Rectal smooth muscle tissue (tissue), 1 donor: ENCODE data around the gene SPDYE2B.
A peak's percentile ranks its signal among the peaks of the same experiment; 100 is the strongest.
"Not testable (repeated sequence)": the region's sequence is repeated elsewhere in the genome, so short reads cannot be mapped to it uniquely, and the experiment has no call there.

ENCODE experiments used
- H3K27ac ChIP-seq: one replicate; pipeline ENCODE4 v1.7.0; 2013; ENCODE audit warnings: low read depth, low read length, inconsistent platforms
- H3K27me3 ChIP-seq: one replicate; pipeline ENCODE4 v1.7.0; 2013; ENCODE audit warnings: low read length; ENCODE audit not compliant: control insufficient read depth, insufficient read depth
- H3K36me3 ChIP-seq: one replicate; pipeline ENCODE4 v1.7.0; 2013; ENCODE audit warnings: low read length; ENCODE audit not compliant: control insufficient read depth, insufficient read depth
- H3K4me1 ChIP-seq: one replicate; pipeline ENCODE4 v1.7.0; 2013; ENCODE audit warnings: low read length; ENCODE audit not compliant: control insufficient read depth, insufficient read depth
- H3K4me3 ChIP-seq: one replicate; pipeline ENCODE4 v1.7.0; 2013; ENCODE audit warnings: low read length
- H3K9ac ChIP-seq: one replicate; pipeline ENCODE4 v1.7.0; 2013; ENCODE audit warnings: low read length

SPDYE2B gene, protein sequence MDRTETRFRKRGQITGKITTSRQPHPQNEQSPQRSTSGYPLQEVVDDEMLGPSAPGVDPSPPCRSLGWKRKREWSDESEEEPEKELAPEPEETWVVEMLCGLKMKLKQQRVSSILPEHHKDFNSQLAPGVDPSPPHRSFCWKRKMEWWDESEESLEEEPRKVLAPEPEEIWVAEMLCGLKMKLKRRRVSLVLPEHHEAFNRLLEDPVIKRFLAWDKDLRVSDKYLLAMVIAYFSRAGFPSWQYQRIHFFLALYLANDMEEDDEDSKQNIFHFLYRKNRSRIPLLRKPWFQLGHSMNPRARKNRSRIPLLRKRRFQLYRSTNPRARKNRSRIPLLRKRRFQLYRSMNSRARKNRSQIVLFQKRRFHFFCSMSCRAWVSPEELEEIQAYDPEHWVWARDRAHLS

DNA sequence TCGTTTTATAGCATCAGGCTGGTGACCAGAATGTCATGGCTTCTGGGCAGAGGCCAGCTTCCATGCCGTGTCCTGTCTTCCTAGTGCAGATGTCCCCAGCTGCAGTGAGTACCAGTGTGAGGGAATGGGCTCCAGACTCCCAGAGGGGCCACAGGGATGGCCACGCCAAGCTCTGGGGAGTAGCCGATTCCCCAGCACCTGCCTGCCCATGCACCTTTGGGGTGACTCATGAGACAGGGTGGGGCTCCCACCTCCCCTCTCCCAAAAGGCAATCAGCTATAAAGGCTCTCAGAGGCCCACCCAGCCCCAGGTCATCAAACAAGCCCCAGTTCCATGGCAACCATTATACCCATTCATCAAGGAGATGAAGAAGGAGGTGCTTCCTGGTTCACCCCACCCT, at the start of gene SPDYE2B:
TSS of gene SPDYE2B (plus strand) at position 396 of the 400 bp plus-strand sequence. CDS start 2,030 bp downstream, outside the sequence.
- H3K27me3 ChIP-seq, H3K27ac ChIP-seq, H3K4me3 ChIP-seq, H3K36me3 ChIP-seq, H3K4me1 ChIP-seq, H3K9ac ChIP-seq: not testable (repeated sequence)

DNA sequence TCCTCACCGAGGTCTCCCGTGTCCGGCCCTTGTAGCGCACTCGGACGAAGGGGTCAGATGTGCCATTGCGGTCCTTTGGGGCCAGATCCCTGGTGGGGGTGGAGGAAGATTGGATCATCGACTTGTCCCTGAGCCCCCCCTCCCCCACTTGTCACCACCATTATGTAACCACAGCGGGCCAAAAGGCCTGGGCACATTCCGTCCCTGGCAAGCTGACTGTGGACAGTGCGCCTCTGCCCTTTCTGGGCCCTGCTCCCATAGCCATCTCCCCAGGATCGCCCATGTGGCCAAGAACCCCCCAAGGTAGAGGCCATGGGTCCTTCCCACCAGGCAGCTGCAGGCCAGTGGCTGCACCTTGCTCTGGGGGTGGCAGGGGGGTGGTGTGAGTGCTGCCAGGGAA, 47.8 kb upstream of the SPDYE2B start:
- not testable (repeated sequence) for H3K4me3 ChIP-seq, H3K4me1 ChIP-seq, H3K36me3 ChIP-seq, H3K27ac ChIP-seq, H3K27me3 ChIP-seq, H3K9ac ChIP-seq

DNA sequence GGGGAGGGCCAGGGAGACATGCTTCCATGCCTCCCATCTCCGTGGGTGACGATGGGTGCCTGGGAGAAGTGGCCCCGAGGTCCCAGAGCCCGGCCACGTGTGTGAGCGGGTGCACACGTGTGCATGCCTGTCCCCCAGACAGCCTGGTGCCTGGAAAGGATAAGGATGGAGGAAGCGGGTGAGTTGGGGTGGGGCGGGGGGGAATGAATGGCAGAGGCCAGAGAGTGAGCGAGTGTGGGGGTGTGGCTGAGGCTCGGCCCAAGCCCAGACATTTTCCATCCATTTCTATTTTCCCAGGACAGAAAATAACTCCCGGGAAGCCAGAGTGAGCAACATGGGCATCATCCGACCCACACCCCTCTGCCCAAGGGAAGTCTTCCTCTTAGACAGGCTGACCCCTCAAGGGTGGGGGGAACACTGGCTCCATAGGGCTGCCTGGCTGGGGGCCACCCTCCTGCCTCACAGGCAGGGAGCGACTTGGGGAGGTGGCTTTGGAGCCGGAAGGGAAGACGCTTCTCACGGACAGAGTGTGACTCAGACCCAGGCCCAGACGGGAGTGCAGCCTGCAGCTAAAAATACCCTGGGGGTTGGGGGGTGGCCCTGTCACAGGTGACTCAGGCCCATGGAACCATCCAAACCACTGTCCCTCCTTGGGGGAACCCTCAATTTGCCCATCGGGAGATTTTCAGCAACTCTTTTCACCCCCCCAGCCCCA, 45.5 kb upstream of the SPDYE2B start:
- H3K4me3 ChIP-seq, H3K27ac ChIP-seq, H3K36me3 ChIP-seq, H3K4me1 ChIP-seq, H3K27me3 ChIP-seq, H3K9ac ChIP-seq: not testable (repeated sequence)

DNA sequence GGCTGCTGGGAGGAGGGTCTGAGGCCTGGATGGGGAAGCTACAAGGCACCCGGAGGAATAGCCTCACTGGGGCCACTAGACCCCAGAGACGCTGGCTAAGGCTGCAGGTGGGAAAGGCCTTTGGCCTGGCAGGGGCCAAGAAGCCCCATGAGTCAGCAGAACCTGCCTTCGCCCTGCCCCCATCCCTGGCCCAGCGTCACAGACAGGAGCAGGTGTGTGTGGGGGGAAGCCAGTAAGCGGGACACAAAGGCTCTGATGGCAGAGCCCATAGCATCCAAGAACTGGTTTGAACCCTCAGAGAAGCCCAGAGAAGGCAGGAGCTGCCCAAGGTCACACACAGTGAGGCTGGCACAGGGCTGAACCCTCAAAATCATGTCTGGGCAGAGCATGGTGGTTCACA, 43.3 kb upstream of the SPDYE2B start:
- H3K36me3 ChIP-seq, H3K27ac ChIP-seq, H3K9ac ChIP-seq, H3K27me3 ChIP-seq, H3K4me3 ChIP-seq, H3K4me1 ChIP-seq: not testable (repeated sequence)

DNA sequence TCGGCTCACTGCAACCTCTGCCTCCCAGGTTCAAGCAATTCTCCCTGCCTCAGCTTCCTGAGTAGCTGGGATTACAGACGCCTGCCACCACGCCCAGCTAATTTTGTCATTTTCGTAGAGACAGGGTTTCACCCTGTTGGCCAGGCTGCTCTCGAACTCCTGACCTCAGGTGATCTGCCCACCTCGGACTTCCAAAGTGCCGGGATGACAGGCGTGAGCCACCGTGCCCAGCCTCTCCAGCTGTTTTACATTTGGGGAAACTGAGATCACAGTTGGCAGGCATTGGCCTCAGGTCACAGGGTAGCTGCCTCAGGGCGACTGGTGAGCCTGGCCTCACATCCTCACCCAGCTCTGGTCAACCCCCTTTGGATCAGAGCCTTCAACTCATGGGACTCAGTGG, 40.4 kb upstream of the SPDYE2B start:
- H3K4me3 ChIP-seq, H3K27ac ChIP-seq, H3K27me3 ChIP-seq: not testable (repeated sequence)

DNA sequence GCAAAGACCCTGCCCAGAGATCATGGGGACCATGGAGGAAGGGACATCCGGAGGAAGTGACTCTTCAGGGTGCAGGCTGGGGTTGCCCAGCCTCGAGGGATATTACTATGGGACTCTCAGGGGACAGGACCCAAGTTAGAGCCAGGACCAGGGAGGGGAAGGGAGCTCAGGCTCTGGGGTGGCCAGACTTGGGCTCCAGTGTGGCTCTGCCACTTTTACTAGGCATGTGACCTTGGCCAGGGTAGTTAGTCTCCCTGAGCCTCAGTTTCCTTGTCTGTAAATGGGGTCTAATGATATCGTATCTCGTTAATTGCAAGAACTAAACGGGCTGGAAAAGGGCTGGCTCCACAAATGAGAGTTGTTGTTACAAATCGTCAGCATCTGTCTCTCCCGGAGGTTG, 39.7 kb upstream of the SPDYE2B start:
- not testable (repeated sequence) for H3K9ac ChIP-seq, H3K27me3 ChIP-seq, H3K27ac ChIP-seq, H3K4me1 ChIP-seq, H3K36me3 ChIP-seq, H3K4me3 ChIP-seq

More for the DNA sequence above, 40.4 kb upstream of the SPDYE2B start:
- not testable (repeated sequence) for H3K9ac ChIP-seq, H3K4me1 ChIP-seq, H3K36me3 ChIP-seq

DNA sequence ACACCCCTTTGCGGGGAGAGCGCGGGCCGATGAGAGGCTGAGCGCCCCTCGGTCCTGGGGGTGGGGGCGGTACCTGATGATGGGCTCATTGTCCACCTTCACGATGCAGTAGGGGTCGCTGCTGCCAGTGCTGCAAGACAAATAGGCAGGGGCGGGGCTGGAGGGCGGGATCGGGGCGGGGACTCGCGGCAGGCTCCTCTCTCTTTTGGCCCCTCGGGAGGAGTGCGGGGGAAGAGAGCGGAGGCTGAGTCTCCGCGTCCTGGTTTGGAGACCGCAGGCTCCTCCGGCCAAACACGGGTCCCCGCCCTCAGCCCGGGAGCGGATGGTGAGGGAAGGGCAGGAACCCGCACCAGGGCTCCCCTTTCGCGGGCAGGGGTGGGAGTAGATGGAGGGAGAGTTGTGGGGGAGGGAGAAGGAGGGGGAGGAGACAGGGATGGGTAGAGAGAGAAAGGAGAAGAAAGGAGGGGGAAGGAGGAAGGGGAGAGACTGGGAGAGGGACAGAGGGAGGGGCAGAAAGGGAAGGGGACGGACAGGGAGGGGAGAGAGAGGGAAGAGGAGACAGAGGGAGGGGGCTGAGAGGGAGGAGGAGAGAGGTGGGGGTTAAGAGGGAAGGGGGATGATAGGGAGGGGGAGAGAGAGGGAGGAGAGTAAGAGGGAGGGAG, 39.0 kb upstream of the SPDYE2B start:
- not testable (repeated sequence) for H3K4me1 ChIP-seq, H3K36me3 ChIP-seq, H3K27ac ChIP-seq, H3K9ac ChIP-seq, H3K27me3 ChIP-seq, H3K4me3 ChIP-seq

DNA sequence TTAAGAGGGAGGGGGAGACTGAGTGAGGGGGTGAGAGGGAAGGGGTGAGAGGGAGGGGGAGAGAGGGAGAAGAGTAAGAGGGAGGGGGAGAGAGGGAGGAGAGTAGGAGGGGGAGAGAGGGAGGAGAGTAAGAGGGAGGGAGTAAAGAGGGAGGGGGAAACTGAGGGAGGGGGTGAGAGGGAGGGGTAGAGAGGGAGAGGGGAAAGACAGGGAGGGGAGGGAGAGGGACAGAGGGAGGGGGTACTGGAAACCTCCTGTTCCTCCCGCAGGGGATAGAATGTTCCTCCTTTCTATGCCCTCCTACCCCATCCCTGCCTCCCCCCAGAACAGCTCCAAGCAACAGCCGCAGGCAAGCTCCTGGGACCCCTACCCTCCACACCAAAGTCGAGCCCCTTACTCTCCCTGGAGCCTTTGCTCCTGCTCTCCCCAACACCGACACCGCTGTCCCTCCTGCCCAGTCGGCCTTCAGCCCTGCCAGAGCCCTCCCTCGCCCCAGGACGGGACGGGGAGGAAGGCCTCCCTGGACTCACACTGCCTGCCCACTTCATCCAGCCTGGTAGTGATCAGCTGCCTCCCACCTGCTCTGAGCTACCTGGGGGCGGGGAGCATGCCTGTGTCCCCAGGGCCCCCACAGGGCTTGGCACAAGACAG, 38.3 kb upstream of the SPDYE2B start:
- not testable (repeated sequence) for H3K4me1 ChIP-seq, H3K27me3 ChIP-seq, H3K9ac ChIP-seq, H3K36me3 ChIP-seq
- Histone ChIP-seq H3K4me3 (peak overlapping the region; percentile 47), H3K27ac (peak overlapping the region; percentile 69)

DNA sequence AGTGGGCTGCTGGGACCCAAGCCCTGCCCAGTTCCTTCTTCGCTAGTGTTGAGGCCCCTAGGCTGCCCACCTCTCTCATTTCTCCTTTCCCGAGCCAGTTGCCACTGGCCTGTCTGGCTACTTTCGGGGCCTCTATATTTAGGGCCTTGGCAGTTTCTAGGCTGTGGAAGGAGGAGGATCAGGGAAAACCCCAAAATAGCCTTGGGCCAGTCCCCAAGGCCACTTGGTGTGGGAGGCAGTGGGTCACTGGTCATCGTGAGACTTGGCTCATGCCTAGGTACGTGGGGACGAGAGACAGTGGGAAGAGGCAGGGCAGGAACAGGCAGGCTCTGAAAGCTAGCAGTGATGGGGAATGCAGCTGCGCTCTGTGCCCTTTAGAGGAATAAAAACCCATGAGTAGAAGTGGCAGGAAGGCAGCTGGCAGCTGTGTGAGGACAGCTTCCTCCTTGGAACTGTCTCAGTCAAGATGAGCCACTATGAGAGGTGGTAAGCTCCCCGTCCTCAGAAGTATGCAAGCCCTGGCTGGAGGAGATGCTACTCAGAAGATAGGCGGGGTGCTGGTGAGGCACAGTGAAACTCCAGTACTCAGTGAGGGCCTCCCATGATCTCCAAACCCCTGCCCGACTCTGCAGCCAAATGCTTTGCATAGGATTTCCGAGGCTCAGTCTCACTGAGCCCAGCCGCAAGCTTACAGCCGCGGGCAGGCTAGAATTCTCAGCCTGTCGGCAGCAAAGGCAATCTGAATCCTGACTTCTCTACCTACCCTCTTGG, 36.4 kb upstream of the SPDYE2B start:
- not testable (repeated sequence) for H3K36me3 ChIP-seq, H3K9ac ChIP-seq, H3K4me3 ChIP-seq, H3K4me1 ChIP-seq, H3K27me3 ChIP-seq
- peak overlapping the region; percentile 55 for H3K27ac ChIP-seq

DNA sequence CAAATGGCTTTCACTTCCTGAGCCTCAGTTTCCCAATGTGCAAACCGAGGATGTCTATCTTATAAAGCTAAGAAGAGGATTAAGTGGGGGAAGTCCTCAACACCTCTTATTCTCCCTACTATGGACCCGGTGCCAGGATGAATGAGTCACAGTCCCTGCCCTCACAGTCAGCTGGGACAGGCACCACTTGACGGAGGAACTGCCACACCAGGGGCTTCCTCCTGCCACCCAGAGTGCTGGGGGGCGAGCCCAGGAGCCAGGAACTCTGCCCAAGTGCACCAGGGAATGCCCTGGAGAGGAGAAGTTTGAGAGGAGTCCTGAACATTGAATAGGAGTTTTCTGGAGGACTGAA, 35.8 kb upstream of the SPDYE2B start:
- not testable (repeated sequence) for H3K4me3 ChIP-seq, H3K4me1 ChIP-seq, H3K27me3 ChIP-seq, H3K9ac ChIP-seq, H3K36me3 ChIP-seq, H3K27ac ChIP-seq

DNA sequence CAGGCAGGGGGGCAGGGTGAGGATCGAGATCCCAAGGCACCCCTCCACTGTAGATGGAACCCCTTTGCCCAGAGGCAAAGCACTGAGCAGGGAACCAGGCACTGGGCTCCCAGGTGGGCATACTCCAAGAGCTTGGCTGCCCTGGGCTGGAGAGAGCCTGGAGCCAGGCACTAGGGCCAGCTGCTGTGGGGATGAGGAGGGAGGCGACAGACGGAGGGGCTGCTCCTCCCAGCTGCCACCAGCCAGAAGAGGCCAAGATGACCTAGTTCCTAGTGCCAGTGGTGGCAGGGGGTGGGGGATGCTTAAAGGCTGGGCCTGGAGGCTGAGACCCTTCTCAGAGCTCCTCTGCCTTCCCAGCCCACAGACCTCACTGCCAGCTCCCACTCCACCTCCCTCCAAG, 35.2 kb upstream of the SPDYE2B start:
- not testable (repeated sequence) for H3K4me3 ChIP-seq, H3K27me3 ChIP-seq, H3K4me1 ChIP-seq, H3K27ac ChIP-seq, H3K36me3 ChIP-seq, H3K9ac ChIP-seq

DNA sequence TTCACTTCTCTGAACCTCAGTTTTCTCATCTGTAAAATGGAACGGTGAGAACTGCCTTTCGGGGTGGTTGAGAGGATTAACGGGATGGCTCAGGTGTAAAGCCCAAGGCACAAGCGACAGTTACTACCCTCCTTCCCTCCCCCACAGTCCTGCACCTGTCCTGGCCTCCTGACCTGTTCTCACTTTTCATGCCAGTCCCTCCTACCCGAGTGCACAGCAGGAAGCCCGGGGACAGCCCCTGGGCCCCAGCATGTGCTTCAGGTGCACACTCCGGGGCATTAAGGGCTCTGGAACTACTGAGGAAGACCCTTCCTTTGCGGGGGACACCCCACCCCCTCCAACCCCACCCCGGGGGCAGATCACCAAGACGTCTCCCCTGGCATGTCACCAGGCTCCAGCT, 34.2 kb upstream of the SPDYE2B start:
- H3K4me3 ChIP-seq, H3K36me3 ChIP-seq, H3K27ac ChIP-seq, H3K9ac ChIP-seq, H3K4me1 ChIP-seq, H3K27me3 ChIP-seq: not testable (repeated sequence)
